CD4-positive, alpha-beta T cell treated with Interleukin-2 at 100 ng/mL for 4 hours (primary cell): Measurements from ENCODE around the gene FCER1A.
"Not testable (repeated sequence)": the region's sequence is repeated elsewhere in the genome, so short reads cannot be mapped to it uniquely, and the experiment has no call there.

Source experiments
- DNase-seq: peaks from one replicate; pipeline ENCODE4 v3.0.0-alpha.2; 2020; ENCODE audit warnings: low spot score

FCER1A gene

GRCh38 chr1:159302095-159302494 is at the start of gene FCER1A:
TSS of gene FCER1A (plus strand) at chr1:159302336. CDS start at chr1:159302365, 29 bp downstream.
- DNase-seq, result no peak

- DNase-seq, result no peak
Observed at GRCh38 chr1:159261311-159261710, 40.8 kb upstream of the FCER1A start.

- no peak for DNase-seq
Observed at GRCh38 chr1:159261721-159262494, 40.2 kb upstream of the FCER1A start.

- DNase-seq, result no peak
Observed at GRCh38 chr1:159266832-159267231, 35.3 kb upstream of the FCER1A start.

- no peak for DNase-seq
Observed at GRCh38 chr1:159274631-159275030, 27.5 kb upstream of the FCER1A start.

GRCh38 chr1:159275891-159276290 is 26.2 kb upstream of the FCER1A start:
- no peak for DNase-seq

GRCh38 chr1:159279773-159280172 is 22.4 kb upstream of the FCER1A start:
- DNase-seq, result no peak

GRCh38 chr1:159282118-159282517 is 20.0 kb upstream of the FCER1A start:
- DNase-seq, result no peak

GRCh38 chr1:159289060-159289459 is 13.1 kb upstream of the FCER1A start:
- no peak for DNase-seq

- DNase-seq, result no peak
Observed at GRCh38 chr1:159291424-159291823, 10.7 kb upstream of the FCER1A start.

GRCh38 chr1:159296706-159297375 is 5.3 kb upstream of the FCER1A start:
- no peak for DNase-seq

GRCh38 chr1:159300146-159300545 is 2.0 kb upstream of the FCER1A start:
- no peak for DNase-seq

GRCh38 chr1:159307346-159308020 is 5.3 kb downstream of the FCER1A start:
- no peak for DNase-seq

- DNase-seq, result no peak
Observed at GRCh38 chr1:159311679-159312078, 9.5 kb downstream of the FCER1A start.

- DNase-seq, result no peak
Observed at GRCh38 chr1:159315381-159315780, 13.2 kb downstream of the FCER1A start.

- no peak for DNase-seq
Observed at GRCh38 chr1:159318784-159319551, 16.8 kb downstream of the FCER1A start.

- no peak for DNase-seq
Observed at GRCh38 chr1:159334797-159335196, 32.7 kb downstream of the FCER1A start.

GRCh38 chr1:159338018-159338417 is 35.9 kb downstream of the FCER1A start:
- DNase-seq, result no peak

GRCh38 chr1:159339536-159339935 is 37.4 kb downstream of the FCER1A start:
- DNase-seq, result no peak

- DNase-seq, result no peak
Observed at GRCh38 chr1:159341736-159342135, 39.6 kb downstream of the FCER1A start.

- DNase-seq, result no peak
Observed at GRCh38 chr1:159342761-159343425, 40.8 kb downstream of the FCER1A start.

GRCh38 chr1:159349374-159349773 is 47.2 kb downstream of the FCER1A start:
- not testable (repeated sequence) for DNase-seq
